DOHH2 (cell line): ENCODE results near the gene MPC1L.

Source experiments
- CTCF ChIP-seq: fragments of 200-600 bp; sonication (generic); IDR thresholded peaks from one replicate; pipeline ENCODE4 v1.5.1; 2014; ENCODE audit warnings: antibody characterized with exemption, mild to moderate bottlenecking, low read depth, low read length; ENCODE audit not compliant: poor library complexity, severe bottlenecking
- EZH2phosphoT487 ChIP-seq: fragments of 200-600 bp; sonication (generic); IDR thresholded peaks from 2 replicates; pipeline ENCODE4 v1.6.1; 2017; ENCODE audit warnings: borderline replicate concordance, mild to moderate bottlenecking, antibody characterized with exemption, low read length, moderate library complexity, mixed read lengths

DNA sequence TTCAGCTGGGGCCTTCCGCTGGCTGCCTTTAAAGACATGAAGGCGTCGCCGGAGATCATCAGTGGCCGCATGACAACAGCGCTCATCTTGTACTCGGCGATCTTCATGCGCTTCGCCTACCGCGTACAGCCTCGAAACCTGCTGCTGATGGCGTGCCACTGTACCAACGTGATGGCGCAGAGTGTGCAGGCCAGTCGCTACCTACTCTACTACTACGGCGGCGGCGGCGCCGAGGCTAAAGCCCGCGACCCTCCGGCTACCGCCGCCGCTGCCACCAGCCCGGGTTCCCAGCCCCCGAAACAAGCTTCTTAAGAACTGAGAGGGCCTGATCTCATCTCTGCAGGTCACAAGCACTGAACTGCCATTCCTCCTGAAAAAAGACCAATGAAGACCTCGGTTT, 437 bp downstream of the MPC1L start:
- no peak for TF ChIP-seq CTCF
- no peak for TF ChIP-seq EZH2phosphoT487
